Measurements from ENCODE around the gene TMPRSS11D. TPM values are rescaled to one million over a fixed set of nuclear protein-coding genes. Genes with fewer than 3 reads are reported as not detected.

TMPRSS11D gene
- total and polyA plus RNA-seq, 9 donors: not detected

- Histone ChIP-seq H3K4me3 (no peak overlapping the region), H3K4me1 (ENCODE audit: insufficient read depth) (no peaks in the 10 kb centered on the region), H3K27me3 (no peaks in the 10 kb centered on the region), H3K9me3 (no peaks in the 10 kb centered on the region), H3K27ac (no peak overlapping the region), H3K36me3 (no peaks in the 10 kb centered on the region)
- intact Hi-C loops (cut with DNase I): no loop called here
- DNase-seq: no peak
- no peak for TF ChIP-seq POLR2A (IDR thresholded peaks at IDR 0.05)
- no peak for TF ChIP-seq CTCF (IDR thresholded peaks at IDR 0.05)
- no peak for TF ChIP-seq EP300 (IDR thresholded peaks at IDR 0.05)
These were observed 7.8 kb upstream of the TMPRSS11D start for GRCh38 chr4:67891645-67892044.

DNA sequence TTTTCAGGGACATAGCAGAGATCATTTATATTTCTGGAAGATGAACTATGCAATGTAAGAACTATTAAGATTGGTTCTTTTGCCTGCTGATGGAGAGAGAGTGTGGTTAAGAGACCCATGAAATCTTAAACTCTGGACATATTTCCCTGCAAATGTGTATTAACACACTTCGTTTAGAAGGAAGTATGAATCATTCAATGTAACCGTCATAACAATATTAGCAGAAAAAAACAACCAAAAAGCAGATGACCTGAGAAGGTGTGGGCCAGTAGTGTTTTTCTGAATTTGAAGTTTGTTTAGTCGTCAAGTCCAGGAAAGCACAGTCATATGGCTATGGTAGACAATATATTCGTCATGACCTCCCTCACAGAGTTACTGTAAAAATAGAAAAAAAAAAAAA lies 2.5 kb upstream of the TMPRSS11D start:
- no peak overlapping the region for H3K4me3 ChIP-seq
- no peaks in the 10 kb centered on the region for H3K9me3 ChIP-seq
- H3K36me3 ChIP-seq: no peaks in the 10 kb centered on the region
- H3K27me3 ChIP-seq: no peaks in the 10 kb centered on the region
- 75 to 82% (median 79%) methylated on average over 4 of the region's 4 CpGs for WGBS, 3 donors
- intact Hi-C loops (cut with DNase I): no loop called here
- TF ChIP-seq POLR2A (IDR thresholded peaks at IDR 0.05): no peak
- H3K27ac ChIP-seq: no peak overlapping the region
- no peaks in the 10 kb centered on the region for H3K4me1 ChIP-seq (ENCODE audit: insufficient read depth)
- no peak for DNase-seq

DNA sequence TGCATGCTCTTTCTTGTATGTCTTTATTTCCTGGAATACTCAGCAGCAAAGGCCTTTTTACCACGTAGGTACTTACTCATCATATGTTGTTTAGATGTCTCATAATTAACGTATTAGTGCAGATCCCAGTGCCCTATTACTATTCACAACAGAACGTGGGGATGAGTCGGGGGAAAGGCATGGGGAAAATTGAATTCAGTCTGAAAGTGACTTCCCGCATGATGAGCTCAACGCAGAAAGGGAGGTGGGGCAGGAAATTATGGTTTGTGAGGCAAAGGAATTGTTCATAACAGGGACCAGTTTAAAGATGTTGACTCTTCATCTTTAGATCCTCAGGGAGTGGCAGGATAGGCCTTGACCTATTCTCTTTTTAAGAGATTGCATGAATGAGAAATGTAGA lies 2.0 kb upstream of the TMPRSS11D start:
- no peak for DNase-seq
- 66 to 74% (median 66%) methylated on average over 6 of the region's 6 CpGs for WGBS, 3 donors
- Histone ChIP-seq H3K27ac (no peak overlapping the region), H3K27me3 (no peaks in the 10 kb centered on the region), H3K4me1 (ENCODE audit: insufficient read depth) (no peaks in the 10 kb centered on the region), H3K36me3 (no peaks in the 10 kb centered on the region), H3K4me3 (no peak overlapping the region), H3K9me3 (no peaks in the 10 kb centered on the region)
- intact Hi-C loops (cut with DNase I): no loop called here
- TF ChIP-seq POLR2A (IDR thresholded peaks at IDR 0.05) (no peak), CTCF (IDR thresholded peaks at IDR 0.05) (no peak), EP300 (IDR thresholded peaks at IDR 0.05) (no peak)

GRCh38 chr4:67884701-67885100 lies 899 bp upstream of the TMPRSS11D start:
- no peak overlapping the region for H3K27ac ChIP-seq
- no peak for DNase-seq
- no peaks in the 10 kb centered on the region for H3K4me1 ChIP-seq (ENCODE audit: insufficient read depth)
- no peaks in the 10 kb centered on the region for H3K9me3 ChIP-seq
- no peak overlapping the region for H3K4me3 ChIP-seq
- intact Hi-C loops (cut with DNase I): no loop called here
- H3K36me3 ChIP-seq: no peaks in the 10 kb centered on the region
- TF ChIP-seq CTCF (IDR thresholded peaks at IDR 0.05) (no peak), EP300 (IDR thresholded peaks at IDR 0.05) (no peak), POLR2A (IDR thresholded peaks at IDR 0.05) (no peak)
- H3K27me3 ChIP-seq: no peaks in the 10 kb centered on the region

DNA sequence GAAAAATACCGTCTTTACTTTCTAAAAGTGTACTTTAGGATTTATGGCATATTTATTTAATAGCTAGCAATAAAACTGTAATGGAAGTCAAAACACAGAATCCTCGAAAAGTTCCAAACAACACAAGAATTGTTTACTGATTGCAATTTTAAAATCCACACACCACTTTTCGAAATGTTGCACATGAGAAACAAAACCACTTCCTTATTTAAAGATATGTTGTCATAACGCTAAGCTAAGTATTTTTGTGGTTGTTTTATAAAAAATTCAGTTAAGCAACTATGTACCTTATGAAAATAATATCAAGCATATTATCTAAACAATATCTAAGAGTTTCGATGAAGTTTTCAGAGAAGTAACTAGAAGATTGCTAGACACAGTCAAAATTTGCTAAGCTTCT lies 344 bp downstream of the TMPRSS11D start:
- DNase-seq: no peak
- Histone ChIP-seq H3K27ac (no peak overlapping the region), H3K4me3 (no peak overlapping the region), H3K9me3 (no peaks in the 10 kb centered on the region), H3K4me1 (ENCODE audit: insufficient read depth) (no peaks in the 10 kb centered on the region), H3K36me3 (no peaks in the 10 kb centered on the region), H3K27me3 (no peaks in the 10 kb centered on the region)
- WGBS, 3 donors: 18 to 42% (median 35%) methylated on average over 5 of the region's 5 CpGs
- intact Hi-C loops (cut with DNase I): no loop called here
- TF ChIP-seq CTCF (IDR thresholded peaks at IDR 0.05) (no peak), EP300 (IDR thresholded peaks at IDR 0.05) (no peak), POLR2A (IDR thresholded peaks at IDR 0.05) (no peak)

Measured in ovary (tissue), 9 donors.